Nephron progenitor cell (in vitro differentiated cells): Measurements from ENCODE around the gene KLHL3.
A peak's percentile ranks its signal among the peaks of the same experiment; 100 is the strongest.

Experiments
- DNase-seq: peaks from one replicate; pipeline ENCODE4 v3.0.0; 2021
- H3K27ac Mint-ChIP-seq: 2 replicates; pipeline ENCODE4 v1.8.0; 2021; ENCODE audit warnings: mild to moderate bottlenecking, moderate library complexity, mixed read lengths
- H3K27me3 Mint-ChIP-seq: 2 replicates; pipeline ENCODE4 v1.8.0; 2021; ENCODE audit warnings: mild to moderate bottlenecking, low read depth, mixed read lengths; ENCODE audit not compliant: poor library complexity
- H3K36me3 Mint-ChIP-seq: 2 replicates; pipeline ENCODE4 v1.8.0; 2021; ENCODE audit warnings: low read depth, mixed read lengths
- H3K4me1 Mint-ChIP-seq: 2 replicates; pipeline ENCODE4 v1.8.0; 2021; ENCODE audit warnings: mixed read lengths
- H3K4me3 Mint-ChIP-seq: 2 replicates; pipeline ENCODE4 v1.8.0; 2021; ENCODE audit warnings: mild to moderate bottlenecking, moderate library complexity, mixed read lengths
- H3K9me3 Mint-ChIP-seq: 2 replicates; pipeline ENCODE4 v1.8.0; 2021; ENCODE audit warnings: mild to moderate bottlenecking, moderate library complexity, mixed read lengths
- TF ChIP-seq, protein P1 (sequence below): fragments of 200-600 bp; sonication (generic); IDR thresholded peaks from 2 replicates; pipeline ENCODE4 v1.5.0; 2021; ENCODE audit warnings: antibody characterized with exemption

KLHL3 gene

DNA sequence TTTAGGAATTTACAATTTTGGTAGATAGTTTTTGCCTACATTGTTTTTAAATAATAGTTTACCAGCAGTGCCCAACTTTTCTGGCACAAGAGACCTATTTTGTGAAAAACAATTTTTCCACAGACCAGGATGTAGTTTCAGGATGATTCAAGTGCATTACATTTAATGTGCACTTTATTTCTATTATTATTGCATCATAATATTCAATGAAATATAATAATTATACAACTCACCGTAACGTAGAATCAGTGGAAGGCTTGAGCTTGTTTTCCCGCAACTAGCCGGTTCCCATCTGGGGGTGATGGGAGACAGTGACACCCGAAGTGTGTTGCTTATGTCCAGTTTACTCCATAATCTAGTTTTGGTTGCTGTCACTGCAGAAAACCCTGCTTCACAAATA is 21.7 kb upstream of the KLHL3 start:
- Mint-ChIP-seq H3K4me3 (no peak overlapping the region), H3K4me1 (peaks cover 6% of the 10 kb centered on the region), H3K27ac (no peak overlapping the region), H3K27me3 (peaks cover 26% of the 10 kb centered on the region), H3K36me3 (peaks cover 6% of the 10 kb centered on the region), H3K9me3 (peaks cover 14% of the 10 kb centered on the region)
- no peak for DNase-seq
- TF ChIP-seq, protein P1, sequence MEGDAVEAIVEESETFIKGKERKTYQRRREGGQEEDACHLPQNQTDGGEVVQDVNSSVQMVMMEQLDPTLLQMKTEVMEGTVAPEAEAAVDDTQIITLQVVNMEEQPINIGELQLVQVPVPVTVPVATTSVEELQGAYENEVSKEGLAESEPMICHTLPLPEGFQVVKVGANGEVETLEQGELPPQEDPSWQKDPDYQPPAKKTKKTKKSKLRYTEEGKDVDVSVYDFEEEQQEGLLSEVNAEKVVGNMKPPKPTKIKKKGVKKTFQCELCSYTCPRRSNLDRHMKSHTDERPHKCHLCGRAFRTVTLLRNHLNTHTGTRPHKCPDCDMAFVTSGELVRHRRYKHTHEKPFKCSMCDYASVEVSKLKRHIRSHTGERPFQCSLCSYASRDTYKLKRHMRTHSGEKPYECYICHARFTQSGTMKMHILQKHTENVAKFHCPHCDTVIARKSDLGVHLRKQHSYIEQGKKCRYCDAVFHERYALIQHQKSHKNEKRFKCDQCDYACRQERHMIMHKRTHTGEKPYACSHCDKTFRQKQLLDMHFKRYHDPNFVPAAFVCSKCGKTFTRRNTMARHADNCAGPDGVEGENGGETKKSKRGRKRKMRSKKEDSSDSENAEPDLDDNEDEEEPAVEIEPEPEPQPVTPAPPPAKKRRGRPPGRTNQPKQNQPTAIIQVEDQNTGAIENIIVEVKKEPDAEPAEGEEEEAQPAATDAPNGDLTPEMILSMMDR, result no peak

DNA sequence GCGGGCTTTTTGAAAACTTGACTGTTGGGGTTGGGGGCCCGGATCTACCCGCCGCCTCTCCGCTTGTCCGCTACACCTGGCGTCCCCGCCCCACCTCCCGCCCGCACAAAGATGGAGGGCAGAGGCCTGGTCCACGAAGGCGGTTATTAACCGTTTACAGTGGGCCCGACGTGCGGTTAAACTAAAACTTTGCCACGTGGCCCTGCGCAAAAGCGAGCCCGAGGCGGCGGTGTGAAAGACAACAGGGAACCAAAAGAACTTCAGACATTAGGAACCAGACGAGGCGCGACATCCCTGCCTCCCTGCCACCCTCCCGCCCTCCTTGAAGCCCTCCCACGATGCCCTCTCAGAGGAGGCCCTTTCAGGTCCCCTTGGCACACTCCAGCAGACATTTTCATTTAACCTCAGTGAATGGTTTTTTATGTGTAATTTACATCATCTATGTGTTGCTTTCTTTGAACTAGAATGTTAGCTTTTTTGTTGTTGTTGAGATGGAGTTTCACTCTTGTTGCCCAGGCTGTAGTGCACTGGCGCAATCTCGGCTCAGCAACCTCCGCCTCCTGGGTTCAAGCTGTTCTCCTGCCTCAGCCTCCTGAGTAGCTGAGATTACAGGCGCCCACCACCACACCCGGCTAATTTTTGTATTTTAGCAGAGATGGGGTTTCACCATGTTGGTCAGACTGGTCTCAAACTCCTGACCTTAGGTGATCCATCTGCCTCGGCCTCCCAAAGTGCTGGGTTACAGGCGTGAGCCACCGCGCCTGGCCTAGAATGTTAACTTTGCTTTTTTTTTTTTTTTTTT is 19.3 kb upstream of the KLHL3 start:
- no peak for DNase-seq
- Mint-ChIP-seq H3K27me3 (peaks cover 26% of the 10 kb centered on the region), H3K9me3 (peaks cover 10% of the 10 kb centered on the region), H3K4me1 (peaks cover 26% of the 10 kb centered on the region), H3K36me3 (peaks cover 27% of the 10 kb centered on the region), H3K4me3 (peak overlapping the region; percentile 98), H3K27ac (peak overlapping the region; percentile 100)
- TF ChIP-seq, protein P1, result no peak

DNA sequence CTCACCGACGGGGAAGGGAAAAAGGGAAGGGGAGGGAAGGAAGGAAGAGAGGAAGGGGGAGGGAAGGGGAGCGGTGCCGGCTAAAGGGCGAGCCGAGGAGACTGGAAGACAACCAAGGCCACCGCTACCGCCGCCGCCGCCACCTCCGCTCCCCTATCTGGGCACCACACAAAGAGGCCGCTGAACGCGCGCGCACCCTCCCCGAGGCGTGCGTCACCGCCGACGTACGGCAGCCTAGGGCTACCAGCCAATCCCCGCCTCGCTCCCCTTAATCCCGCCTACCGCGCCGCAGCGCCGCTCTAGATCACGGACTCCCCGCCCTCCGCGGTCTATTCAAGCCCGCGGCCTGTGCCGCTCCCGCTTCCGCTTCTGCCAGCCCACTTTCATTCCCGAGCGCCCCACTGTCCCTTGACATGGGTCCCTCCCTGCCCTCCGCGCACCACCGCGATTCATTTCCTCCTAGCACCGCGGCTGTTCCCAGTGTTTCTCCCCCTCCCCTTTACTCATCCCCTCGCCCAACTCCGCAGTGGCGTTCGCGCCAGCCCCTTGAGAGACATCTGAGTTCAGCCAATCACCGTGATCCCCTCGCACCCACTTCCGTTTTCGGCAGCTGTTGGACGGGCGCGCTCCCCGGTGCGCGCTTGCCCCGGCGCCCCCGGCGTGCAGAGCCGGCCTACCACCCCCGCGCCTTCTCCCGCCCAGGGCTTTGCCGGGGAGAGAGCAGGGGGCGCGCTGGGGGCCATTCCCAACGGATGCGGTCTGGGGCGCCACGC is 18.5 kb upstream of the KLHL3 start, which contains the start of gene HNRNPA0:
Gene HNRNPA0 (minus strand): TSS at position 176 of the 773 bp plus-strand sequence. CDS start 297 bp downstream, outside the sequence.
- Mint-ChIP-seq H3K9me3 (peaks cover 5% of the 10 kb centered on the region), H3K27ac (peak within 1 kb of the TSS; percentile 100), H3K4me3 (peak within 1 kb of the TSS; percentile 98), H3K36me3 (peaks cover 28% of the 10 kb centered on the region), H3K27me3 (peaks cover 21% of the 10 kb centered on the region), H3K4me1 (peaks cover 28% of the 10 kb centered on the region)
- peak; percentile 96 for DNase-seq
- TF ChIP-seq, protein P1, result no peak

DNA sequence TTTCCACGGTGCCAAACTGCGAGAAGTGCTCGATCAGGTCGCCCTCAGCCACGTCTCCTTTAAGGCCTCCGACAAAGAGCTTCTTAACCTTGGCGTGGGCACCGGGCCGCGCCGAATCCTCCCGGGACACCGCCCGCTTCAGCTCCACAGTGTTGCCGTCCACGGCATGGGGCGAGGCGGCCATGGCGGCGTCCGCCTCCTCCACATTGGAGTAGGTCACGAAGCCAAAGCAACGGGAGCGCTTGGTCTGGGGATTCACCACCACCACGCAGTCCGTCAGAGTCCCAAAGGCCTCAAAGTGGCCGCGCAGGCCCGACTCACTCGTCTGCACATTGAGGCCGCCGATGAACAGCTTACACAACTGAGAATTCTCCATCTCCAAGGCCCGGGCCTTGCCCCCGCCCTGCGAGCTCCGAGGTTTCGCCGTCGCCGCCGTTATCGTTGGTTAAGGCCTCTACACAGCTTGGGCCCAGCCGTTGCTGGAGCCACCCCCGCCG is 17.9 kb upstream of the KLHL3 start:
- DNase-seq, result peak; percentile 42
- Mint-ChIP-seq H3K27ac (peak overlapping the region; percentile 100), H3K36me3 (peaks cover 28% of the 10 kb centered on the region), H3K4me3 (peak overlapping the region; percentile 98), H3K9me3 (no peaks in the 10 kb centered on the region), H3K4me1 (peaks cover 28% of the 10 kb centered on the region), H3K27me3 (peaks cover 17% of the 10 kb centered on the region)
- TF ChIP-seq, protein P1, result no peak

DNA sequence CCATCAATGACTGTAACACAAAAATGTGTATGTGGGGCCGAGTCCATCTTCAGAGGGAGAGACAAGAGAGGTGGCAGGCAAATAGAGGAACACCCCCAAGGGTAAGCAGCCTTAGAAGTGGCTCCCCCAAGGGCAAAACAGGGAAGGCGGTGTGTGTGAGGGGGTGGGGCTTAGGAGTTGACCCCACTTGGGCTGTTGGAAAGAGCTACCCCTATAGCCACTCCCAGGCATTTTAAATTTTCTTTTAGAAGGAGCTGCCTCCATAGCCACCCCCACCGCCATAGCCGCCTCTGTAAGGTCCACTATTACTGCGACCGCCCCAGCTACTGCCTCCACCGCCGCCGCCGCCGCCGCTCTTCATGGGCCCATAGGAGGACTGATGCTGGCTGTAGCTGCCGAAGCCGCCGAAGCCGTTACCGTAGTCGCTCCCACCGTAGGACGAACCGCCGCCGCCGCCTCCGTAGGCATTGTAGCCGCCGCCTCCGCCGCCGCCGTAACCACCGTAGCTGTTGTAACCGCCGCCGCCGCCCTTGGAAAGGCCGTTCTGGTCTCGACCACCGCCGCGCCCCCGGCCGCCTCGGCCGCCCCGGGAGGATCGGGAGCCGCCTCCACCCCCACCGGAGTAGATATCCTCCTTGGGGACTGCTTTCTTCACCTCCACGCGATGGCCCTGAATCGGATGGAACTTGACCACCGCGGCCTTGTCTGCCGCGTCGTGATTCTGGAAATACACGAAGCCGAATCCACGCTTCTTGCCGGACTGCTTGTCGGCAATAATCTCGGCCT is 17.2 kb upstream of the KLHL3 start:
- peaks cover 28% of the 10 kb centered on the region for H3K36me3 Mint-ChIP-seq
- H3K9me3 Mint-ChIP-seq, result no peaks in the 10 kb centered on the region
- TF ChIP-seq, protein P1, result no peak
- H3K27ac Mint-ChIP-seq, result peak overlapping the region; percentile 100
- H3K27me3 Mint-ChIP-seq, result peaks cover 12% of the 10 kb centered on the region
- H3K4me1 Mint-ChIP-seq, result peaks cover 28% of the 10 kb centered on the region
- peak overlapping the region; percentile 98 for H3K4me3 Mint-ChIP-seq
- peak; percentile 66 for DNase-seq
